HG03103 (cell line): Measurements from ENCODE around the gene SORCS2.

ENCODE experiments used
- ATAC-seq: cut with Tn5 transposase; IDR thresholded peaks from one replicate; pipeline ENCODE4 v1.9.1; 2021; ENCODE audit warnings: low read depth; ENCODE audit not compliant: unreplicated experiment

The SORCS2 gene

GRCh38 chr4:7343950-7344349, 151.6 kb downstream of the SORCS2 start:
- ATAC-seq, result no peak

- ATAC-seq, result no peak
These were observed 152.4 kb downstream of the SORCS2 start for GRCh38 chr4:7344636-7345155.

GRCh38 chr4:7347981-7348380, 155.6 kb downstream of the SORCS2 start:
- ATAC-seq, result no peak

GRCh38 chr4:7348946-7349900, 156.9 kb downstream of the SORCS2 start:
- ATAC-seq, result no peak

- ATAC-seq, result no peak
These were observed 158.1 kb downstream of the SORCS2 start for GRCh38 chr4:7350396-7350795.

- ATAC-seq, result no peak
These were observed 158.7 kb downstream of the SORCS2 start for GRCh38 chr4:7351014-7351413.

GRCh38 chr4:7352486-7352885, 160.1 kb downstream of the SORCS2 start:
- ATAC-seq, result no peak

GRCh38 chr4:7353046-7353790, 160.9 kb downstream of the SORCS2 start:
- no peak for ATAC-seq

GRCh38 chr4:7353846-7354610, 161.7 kb downstream of the SORCS2 start:
- ATAC-seq, result no peak

- ATAC-seq, result no peak
These were observed 162.6 kb downstream of the SORCS2 start for GRCh38 chr4:7354927-7355326.

GRCh38 chr4:7355795-7356194, 163.5 kb downstream of the SORCS2 start:
- no peak for ATAC-seq

- no peak for ATAC-seq
These were observed 164.5 kb downstream of the SORCS2 start for GRCh38 chr4:7356667-7357310.

GRCh38 chr4:7357323-7357722, 165.0 kb downstream of the SORCS2 start:
- ATAC-seq, result no peak

GRCh38 chr4:7358100-7358735, 165.9 kb downstream of the SORCS2 start:
- no peak for ATAC-seq

- ATAC-seq, result no peak
These were observed 167.2 kb downstream of the SORCS2 start for GRCh38 chr4:7359400-7360062.

- no peak for ATAC-seq
These were observed 168.5 kb downstream of the SORCS2 start for GRCh38 chr4:7360806-7361205.

- no peak for ATAC-seq
These were observed 169.1 kb downstream of the SORCS2 start for GRCh38 chr4:7361280-7361895.

- ATAC-seq, result no peak
These were observed 170.0 kb downstream of the SORCS2 start for GRCh38 chr4:7362341-7362740.
